Activated CD4-positive, alpha-beta T cell treated with anti-CD3 and anti-CD28 coated beads, Interleukin-2, amount 50 U/mL, for 24 hours (primary cell): Measurements from ENCODE around the gene PKLR.
"Not testable (repeated sequence)": the region's sequence is repeated elsewhere in the genome, so short reads cannot be mapped to it uniquely, and the experiment has no call there.

Experiments
- DNase-seq, 2 donors: peaks; one replicate each; pipeline ENCODE4 v3.0.0-alpha.2; 2020; ENCODE audit warnings: low read depth in 1 of 2, low spot score in 1 of 2

The PKLR gene

GRCh38 chr1:155301342-155301841 is at the start of gene PKLR:
TSS of gene PKLR (minus strand) at chr1:155301438. CDS start at chr1:155301395, 43 bp downstream.
- no peak for DNase-seq

GRCh38 chr1:155342842-155343241 is 41.6 kb upstream of the PKLR start:
- no peak for DNase-seq

GRCh38 chr1:155339515-155340097 is 38.4 kb upstream of the PKLR start:
- no peak for DNase-seq

DNA sequence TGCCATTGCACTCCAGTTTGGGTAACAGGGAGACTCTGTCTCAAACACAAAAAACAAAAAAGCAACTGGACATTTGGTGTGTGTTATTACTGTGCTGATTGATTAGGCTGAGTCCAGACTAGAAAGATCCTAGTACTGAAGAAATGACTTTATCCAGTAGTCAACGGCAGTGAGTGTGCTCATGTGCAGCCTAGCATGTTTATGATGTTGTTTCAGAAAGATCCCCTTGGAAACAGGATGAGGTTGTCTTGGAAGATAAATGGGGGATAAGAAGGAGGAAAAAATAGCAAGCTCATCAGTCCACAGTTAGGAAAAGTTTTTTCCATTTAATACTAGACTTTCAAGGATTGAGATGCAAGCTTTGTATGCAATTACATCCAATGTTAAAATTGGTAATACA is 33.7 kb upstream of the PKLR start:
- no peak for DNase-seq

GRCh38 chr1:155329980-155330598 is 28.9 kb upstream of the PKLR start:
- no peak for DNase-seq

GRCh38 chr1:155328856-155329255 is 27.6 kb upstream of the PKLR start:
- DNase-seq = not testable (repeated sequence)

DNA sequence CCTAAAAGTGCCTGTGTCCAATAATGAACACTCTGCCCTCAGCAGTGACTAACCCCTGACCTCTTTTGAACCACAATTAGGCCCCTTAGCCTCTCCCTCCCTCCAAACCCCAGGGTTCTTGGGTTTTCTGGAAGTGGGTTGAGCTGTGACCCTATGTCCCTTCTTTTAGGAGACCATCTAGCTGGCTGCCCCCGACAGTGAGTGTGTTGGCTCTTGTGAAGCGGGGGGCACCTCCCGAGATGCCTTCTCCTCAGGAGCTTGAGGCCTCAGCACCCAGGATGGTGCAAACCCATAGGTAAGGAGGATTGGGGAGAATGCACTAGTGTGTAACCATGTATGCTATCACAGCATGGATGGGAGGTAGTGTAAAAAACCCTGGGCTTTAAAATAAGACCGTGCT is 26.7 kb upstream of the PKLR start:
- no peak for DNase-seq

DNA sequence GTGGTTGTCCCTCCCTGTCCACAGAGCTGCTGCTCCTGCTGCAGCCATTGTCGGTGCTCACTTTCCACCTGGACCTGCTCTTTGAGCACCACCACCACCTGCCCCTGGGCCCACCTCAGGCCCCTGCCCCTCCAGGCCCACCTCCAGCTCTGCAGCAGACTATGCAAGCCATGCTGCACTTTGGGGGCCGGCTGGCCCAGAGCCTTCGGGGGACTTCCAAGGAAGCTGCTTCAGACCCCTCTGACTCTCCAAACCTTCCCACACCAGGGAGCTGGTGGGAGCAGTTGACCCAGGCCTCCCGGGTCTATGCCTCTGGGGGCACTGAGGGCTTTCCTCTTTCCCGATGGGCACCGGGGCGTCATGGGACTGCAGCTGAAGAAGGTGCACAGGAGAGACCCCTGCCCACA is 25.4 kb upstream of the PKLR start:
- no peak for DNase-seq

- no peak for DNase-seq
Measured at GRCh38 chr1:155326020-155326526, 24.8 kb upstream of the PKLR start.

DNA sequence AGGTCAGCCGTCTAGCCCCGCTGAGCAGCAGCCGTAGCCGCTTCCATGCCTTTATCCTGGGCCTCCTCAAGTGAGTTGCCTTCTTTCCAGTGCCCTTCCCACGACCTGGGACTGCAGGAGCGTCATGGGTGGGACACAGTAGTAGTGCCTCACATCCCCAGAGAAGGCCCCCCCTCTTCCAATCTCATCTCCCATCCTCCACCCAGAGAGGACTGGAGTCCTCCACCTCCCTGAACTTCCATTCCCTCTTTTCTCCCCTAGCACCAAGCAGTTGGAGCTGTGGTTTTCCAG is 24.3 kb upstream of the PKLR start:
- DNase-seq = no peak

GRCh38 chr1:155324717-155325602 is 23.7 kb upstream of the PKLR start:
- DNase-seq = no peak

GRCh38 chr1:155324037-155324716 is 22.9 kb upstream of the PKLR start:
- peak; percentile 77 to 88 for DNase-seq

DNA sequence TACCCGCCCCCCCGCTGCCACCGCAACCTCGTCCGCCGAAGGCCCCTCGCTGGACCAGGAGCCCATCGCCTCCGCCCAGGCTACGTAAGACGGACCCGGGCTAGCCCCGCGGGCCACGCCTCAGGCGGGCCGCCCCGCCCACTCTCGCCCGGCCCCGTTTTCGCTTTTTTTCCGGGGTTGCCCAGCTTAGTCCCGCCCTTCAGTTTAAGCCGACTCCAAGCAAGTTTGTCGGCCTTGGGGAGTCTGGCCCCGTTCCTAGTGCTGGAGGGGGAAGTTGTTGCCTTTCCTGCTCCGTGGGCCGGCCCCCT is 22.4 kb upstream of the PKLR start:
- DNase-seq = peak; percentile 59 to 72

DNA sequence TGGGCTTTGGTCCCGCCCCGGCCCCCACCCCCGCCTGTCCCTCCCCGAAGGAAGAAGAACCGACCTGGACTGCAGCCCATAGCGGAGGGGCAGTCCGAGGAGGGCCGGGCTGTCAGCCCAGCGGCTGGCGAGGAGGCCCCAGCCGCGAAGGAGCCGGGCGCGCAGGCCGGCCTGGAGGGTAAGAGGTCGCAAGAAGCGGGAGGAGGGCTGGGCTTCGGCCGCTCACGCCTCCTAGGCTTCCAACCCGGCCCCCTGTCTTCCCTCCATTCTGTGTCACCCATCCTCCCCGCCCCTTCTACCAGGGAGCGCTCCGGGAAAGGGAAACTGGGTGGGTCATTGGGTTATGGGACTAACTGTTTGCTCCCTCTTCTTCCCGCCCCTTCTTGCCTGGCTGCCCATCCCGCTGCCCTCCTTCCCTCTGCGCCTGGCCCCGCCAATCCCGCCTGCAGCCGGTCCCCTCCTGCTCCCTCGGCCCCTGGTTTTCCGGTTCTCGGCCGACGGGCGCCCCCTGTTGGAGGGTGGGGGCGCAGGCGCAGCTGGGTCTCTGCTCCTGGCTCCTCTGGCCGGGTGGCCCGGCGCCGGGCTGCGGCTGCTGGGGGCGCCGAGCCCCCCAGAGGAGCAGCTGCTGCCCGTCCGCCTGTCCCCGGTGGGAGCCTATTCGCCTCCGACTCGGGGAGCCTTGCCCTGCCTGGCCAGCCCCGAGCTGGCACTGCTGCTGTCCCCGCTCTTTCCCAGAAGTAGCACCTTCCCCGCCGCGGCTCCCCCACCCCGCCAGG is 21.9 kb upstream of the PKLR start:
- DNase-seq = peak; percentile 75 to 88

GRCh38 chr1:155322571-155322952 is 21.3 kb upstream of the PKLR start:
- no peak for DNase-seq

DNA sequence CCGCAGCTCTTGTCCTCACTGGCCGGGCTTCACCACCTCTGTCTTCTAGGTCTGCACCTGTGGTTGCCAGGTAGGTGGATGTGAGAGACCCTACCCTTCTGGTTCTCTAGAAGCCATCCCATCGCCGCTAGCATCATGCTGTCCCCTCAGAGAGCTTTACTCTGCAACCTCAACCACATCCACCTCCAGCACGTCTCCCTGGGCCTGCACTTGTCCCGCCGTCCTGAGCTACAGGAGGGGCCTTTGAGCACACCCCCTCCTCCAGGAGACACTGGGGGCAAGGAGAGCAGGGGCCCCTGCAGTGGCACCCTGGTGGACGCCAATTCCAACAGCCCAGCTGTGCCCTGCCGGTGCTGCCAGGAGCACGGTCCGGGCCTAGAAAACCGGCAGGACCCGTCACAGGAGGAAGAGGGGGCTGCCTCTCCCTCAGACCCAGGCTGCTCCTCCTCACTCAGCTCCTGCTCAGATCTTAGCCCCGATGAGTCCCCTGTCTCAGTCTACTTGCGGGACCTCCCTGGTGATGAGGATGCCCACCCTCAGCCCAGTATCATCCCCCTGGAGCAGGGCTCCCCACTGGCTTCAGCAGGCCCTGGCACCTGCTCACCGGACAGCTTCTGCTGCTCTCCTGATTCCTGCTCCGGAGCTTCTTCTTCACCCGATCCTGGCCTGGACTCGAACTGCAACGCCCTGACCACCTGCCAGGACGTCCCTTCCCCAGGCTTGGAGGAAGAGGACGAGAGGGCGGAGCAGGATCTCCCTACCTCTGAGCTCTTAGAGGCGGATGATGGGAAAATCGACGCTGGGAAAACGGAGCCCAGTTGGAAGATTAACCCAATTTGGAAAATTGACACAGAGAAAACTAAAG is 20.6 kb upstream of the PKLR start:
- no peak for DNase-seq

GRCh38 chr1:155320661-155321617 is 19.7 kb upstream of the PKLR start, which contains the start of gene RUSC1:
TSS of gene RUSC1 (plus strand) at chr1:155320894. CDS start at chr1:155321774, 880 bp downstream.
- peak; percentile 30 to 62 for DNase-seq

DNA sequence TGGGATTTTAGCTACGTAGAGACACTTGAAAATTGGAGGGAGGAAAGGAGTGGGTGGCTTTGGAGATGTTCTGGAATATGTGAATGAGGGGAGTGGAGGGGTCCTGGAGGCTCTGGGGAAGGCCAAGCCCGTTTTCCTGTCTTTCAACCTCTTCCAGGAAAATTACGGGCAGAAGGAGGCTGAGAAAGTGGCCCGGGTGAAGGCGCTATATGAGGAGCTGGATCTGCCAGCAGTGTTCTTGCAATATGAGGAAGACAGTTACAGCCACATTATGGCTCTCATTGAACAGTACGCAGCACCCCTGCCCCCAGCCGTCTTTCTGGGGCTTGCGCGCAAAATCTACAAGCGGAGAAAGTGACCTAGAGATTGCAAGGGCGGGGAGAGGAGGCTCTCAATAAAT is 19.0 kb upstream of the PKLR start:
- DNase-seq = no peak

- DNase-seq = no peak
Measured at GRCh38 chr1:155319536-155319935, 18.3 kb upstream of the PKLR start.
